ENCODE data around the gene MGAT4A. TPM values are rescaled to one million over a fixed set of nuclear protein-coding genes. Genes with fewer than 3 reads are reported as not detected.

The MGAT4A gene
- 36.0 TPM for total RNA-seq

DNA sequence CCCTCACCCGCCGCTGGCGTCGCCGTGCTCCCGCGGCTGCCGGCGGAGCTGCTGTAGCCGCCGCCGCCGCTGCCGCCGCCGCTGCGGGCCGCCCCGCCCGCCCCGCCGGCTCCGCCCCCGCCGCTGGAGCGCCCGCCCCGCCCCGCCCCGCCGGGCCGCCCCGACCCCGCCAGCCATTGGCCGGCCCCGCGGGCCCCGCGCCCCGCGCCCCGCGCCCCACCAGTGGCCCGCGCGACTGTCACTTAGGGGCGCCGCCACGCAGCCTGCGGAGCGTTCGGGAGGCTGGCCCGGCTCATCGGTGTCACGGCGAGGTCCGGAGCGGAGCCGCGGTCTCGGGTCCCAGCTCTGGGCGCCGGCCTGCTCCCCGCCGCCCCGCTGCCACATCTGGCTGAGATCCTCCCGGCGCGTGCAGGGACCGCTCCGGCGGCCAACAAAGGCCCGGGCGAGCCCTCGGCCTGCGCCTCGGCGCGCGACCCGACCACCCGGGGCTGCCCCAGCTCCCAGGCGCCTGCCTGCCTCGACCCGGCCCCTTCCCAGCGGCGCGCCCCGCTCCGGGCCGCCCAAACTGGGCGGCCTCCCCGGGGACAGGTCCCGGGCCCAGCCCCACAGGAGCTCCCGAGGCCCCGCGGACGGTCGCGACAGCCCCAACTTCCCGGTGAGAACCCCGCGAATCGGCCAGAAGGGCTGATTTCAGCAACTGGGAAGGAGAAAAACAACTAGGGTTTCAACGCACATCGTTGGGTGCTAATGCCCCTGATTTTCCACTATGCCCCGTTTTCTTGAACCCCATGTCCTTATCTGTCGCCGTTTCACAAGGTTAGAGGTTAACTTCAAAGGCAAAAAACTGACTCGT lies at the start of gene MGAT4A:
MGAT4A (minus strand) TSS at position 92 of the 853 bp plus-strand sequence. CDS start 4,800 bp downstream, outside the sequence.

DNA sequence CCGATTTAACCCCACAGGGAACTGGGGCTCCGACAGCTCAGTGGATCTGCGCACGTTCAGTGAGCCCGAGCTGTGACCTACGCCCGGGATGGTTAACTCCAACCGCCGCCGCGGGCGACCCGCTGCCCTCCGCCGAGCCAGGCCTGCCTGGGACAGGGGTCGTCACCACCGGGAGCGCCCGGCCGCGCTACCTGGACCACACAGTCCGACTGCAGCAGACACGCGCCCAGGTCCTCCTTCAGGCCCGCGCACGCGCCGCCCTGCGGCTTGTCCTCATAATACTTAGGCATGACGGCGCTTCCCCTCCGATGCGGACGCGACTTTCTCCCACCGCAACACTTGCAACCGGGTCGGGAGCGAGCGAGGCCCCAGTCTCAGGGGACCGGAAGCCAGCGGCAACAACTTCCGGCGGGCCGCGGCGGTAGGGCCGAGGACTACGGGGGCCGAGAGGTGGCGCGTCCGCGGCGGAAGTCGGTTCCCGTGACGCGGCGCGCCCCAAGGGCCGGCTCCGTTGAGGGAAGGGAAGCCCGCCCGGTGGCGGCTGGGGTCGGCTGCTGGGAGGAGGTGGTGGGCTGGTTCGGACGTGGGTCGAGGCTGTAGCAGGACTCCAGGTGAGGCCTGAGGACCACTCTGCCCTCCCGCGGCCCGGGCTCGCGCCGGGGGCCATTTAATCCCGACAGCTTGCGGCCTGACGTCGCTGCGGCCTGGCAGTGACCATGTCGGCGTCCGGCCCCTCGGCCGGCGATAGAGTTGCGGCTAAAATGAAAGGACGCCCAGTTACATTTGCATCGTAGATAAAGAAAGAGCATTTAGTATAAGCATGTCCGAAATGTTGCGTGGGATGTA lies 122.6 kb downstream of the MGAT4A start, which contains the start of the genes COA5 and UNC50:
COA5 (minus strand) TSS at position 397 of the 846 bp plus-strand sequence; CDS start at position 290, 107 bp downstream.
UNC50 (plus strand) TSS at position 474 of the 846 bp plus-strand sequence. CDS start 1,171 bp downstream, outside the sequence.

Other genes starting within 250 kb of the MGAT4A start
- 72.0 TPM for gene COA5, start 122.6 kb downstream of the MGAT4A start, total RNA-seq
- gene UNC50, start 122.5 kb downstream of the MGAT4A start, total RNA-seq: 33.2 TPM
- 0.94 TPM for gene CRACDL, start 205.1 kb upstream of the MGAT4A start, total RNA-seq

All from parietal lobe (tissue), 1 donor.